Activated CD8-positive, alpha-beta T cell treated with anti-CD3 and anti-CD28 coated beads for 36 hours (primary cell): ENCODE data around the gene CX3CL1. TPM values are rescaled to one million over a fixed set of nuclear protein-coding genes. Genes with fewer than 3 reads are reported as not detected.

ENCODE experiments used
- ATAC-seq: fragments of 200-7000 bp; cut with Tn5 transposase; one replicate; pipeline ENCODE4 v1.10.0; 2021; ENCODE audit warnings: mild to moderate bottlenecking, moderate library complexity
- CTCF ChIA-PET: fragments of 350-600 bp; sonication (Branson Sonifier 250); formaldehyde crosslinking; loops from one replicate; lab custom pipeline; 2021; ENCODE audit warnings: antibody characterized with exemption; lab: Charles Lee
- POLR2A ChIA-PET: fragments of 350-600 bp; sonication (Branson Sonifier 250); formaldehyde crosslinking; loops from one replicate; lab custom pipeline; 2021; ENCODE audit warnings: antibody characterized with exemption; lab: Charles Lee
- DNase-seq: peaks from one replicate; pipeline ENCODE4 v3.0.0-alpha.2; 2020
- H3K27ac Mint-ChIP-seq: one replicate; pipeline ENCODE4 v1.8.0; 2021; ENCODE audit warnings: mild to moderate bottlenecking, mixed read lengths
- H3K27me3 Mint-ChIP-seq: one replicate; pipeline ENCODE4 v1.8.0; 2021; ENCODE audit warnings: mixed read lengths
- H3K36me3 Mint-ChIP-seq: one replicate; pipeline ENCODE4 v1.8.0; 2021; ENCODE audit warnings: low read depth, mixed read lengths
- H3K4me1 Mint-ChIP-seq: one replicate; pipeline ENCODE4 v1.8.0; 2021; ENCODE audit warnings: low read depth, mixed read lengths
- H3K4me3 Mint-ChIP-seq: one replicate; pipeline ENCODE4 v1.8.0; 2021; ENCODE audit warnings: mild to moderate bottlenecking, moderate library complexity, mixed read lengths
- H3K9me3 Mint-ChIP-seq: one replicate; pipeline ENCODE4 v1.8.0; 2021; ENCODE audit warnings: mixed read lengths
- intact Hi-C: fragments of 100-400 bp; cut with micrococcal nuclease; formaldehyde crosslinking; loops from one replicate; pipeline ENCODE4 v1.10.0; 2022
- total RNA-seq, 2 experiments: library from RNA; stranded (reverse); gene quantifications; one replicate each; pipeline ENCODE4 v1.2.3, GENCODE V29; 2021
- TF ChIP-seq, protein P1 (sequence below): fragments of 200-600 bp; IDR thresholded peaks from one replicate; pipeline ENCODE4 v1.8.0; 2022; ENCODE audit warnings: antibody characterized with exemption, mild to moderate bottlenecking

CX3CL1 gene
- total RNA-seq, 2 experiments from 2014 or later: 0.09 TPM; not detected in 1

DNA sequence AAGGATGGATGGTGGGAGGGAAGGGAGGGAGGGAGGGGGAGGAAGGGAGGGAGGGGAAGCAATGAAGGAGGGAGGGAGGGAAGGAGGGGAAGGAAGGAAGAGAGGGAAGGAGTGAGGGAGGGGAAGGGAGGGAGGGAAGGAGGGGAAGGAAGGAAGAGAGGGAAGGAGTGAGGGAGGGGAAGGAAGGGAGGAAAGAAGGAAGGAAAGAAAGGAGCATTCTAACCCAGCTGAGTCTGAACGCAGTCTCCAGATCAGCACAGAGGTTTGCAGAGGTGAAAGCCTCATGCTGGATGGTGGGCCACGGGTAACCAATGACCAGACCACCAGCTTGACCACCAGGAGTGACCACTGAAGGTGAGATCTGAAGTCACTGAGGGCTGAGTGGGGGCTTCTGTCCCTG, 50.9 kb downstream of the CX3CL1 start:
- intact Hi-C loops: no loop called here
- H3K4me1 Mint-ChIP-seq: peaks cover 13% of the 10 kb centered on the region
- no peaks in the 10 kb centered on the region for H3K27me3 Mint-ChIP-seq
- TF ChIP-seq, protein P1, sequence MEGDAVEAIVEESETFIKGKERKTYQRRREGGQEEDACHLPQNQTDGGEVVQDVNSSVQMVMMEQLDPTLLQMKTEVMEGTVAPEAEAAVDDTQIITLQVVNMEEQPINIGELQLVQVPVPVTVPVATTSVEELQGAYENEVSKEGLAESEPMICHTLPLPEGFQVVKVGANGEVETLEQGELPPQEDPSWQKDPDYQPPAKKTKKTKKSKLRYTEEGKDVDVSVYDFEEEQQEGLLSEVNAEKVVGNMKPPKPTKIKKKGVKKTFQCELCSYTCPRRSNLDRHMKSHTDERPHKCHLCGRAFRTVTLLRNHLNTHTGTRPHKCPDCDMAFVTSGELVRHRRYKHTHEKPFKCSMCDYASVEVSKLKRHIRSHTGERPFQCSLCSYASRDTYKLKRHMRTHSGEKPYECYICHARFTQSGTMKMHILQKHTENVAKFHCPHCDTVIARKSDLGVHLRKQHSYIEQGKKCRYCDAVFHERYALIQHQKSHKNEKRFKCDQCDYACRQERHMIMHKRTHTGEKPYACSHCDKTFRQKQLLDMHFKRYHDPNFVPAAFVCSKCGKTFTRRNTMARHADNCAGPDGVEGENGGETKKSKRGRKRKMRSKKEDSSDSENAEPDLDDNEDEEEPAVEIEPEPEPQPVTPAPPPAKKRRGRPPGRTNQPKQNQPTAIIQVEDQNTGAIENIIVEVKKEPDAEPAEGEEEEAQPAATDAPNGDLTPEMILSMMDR: no peak
- DNase-seq: no peak
- no peak overlapping the region for H3K27ac Mint-ChIP-seq
- no peak overlapping the region for H3K4me3 Mint-ChIP-seq
- POLR2A ChIA-PET: interaction anchor here (0.6 to 1.2 kb wide), 2 partner anchors 10 to 276 kb away, joined by 3 read pairs; no protein-coding TSS in a partner anchor
- ATAC-seq: no peak
- CTCF ChIA-PET: interaction anchor here (1.6 to 8.2 kb wide), 2 partner anchors 8 to 18 kb away, joined by 3 to 81 read pairs; no protein-coding TSS in a partner anchor
- H3K9me3 Mint-ChIP-seq: no peaks in the 10 kb centered on the region
- peaks cover 9% of the 10 kb centered on the region for H3K36me3 Mint-ChIP-seq

GRCh38 chr16:57424583-57424982, 52.3 kb downstream of the CX3CL1 start:
- Mint-ChIP-seq H3K9me3 (no peaks in the 10 kb centered on the region), H3K4me3 (no peak overlapping the region), H3K36me3 (peaks cover 19% of the 10 kb centered on the region), H3K27me3 (no peaks in the 10 kb centered on the region), H3K27ac (no peak overlapping the region), H3K4me1 (peaks cover 8% of the 10 kb centered on the region)
- intact Hi-C loops: no loop called here
- TF ChIP-seq, protein P1: no peak
- no peak for ATAC-seq
- ChIA-PET CTCF (interaction anchor here (0.5 to 3.0 kb wide), 4 partner anchors 7 to 124 kb away, joined by 3 to 16 read pairs (median 4); no protein-coding TSS in a partner anchor), POLR2A (interaction anchor here (1.5 kb wide), 1 partner anchor 17 kb away, joined by 5 read pairs; no protein-coding TSS in a partner anchor)
- DNase-seq: no peak

- intact Hi-C loops: no loop called here
- Mint-ChIP-seq H3K36me3 (peaks cover 34% of the 10 kb centered on the region), H3K4me1 (peaks cover 6% of the 10 kb centered on the region), H3K4me3 (no peak overlapping the region), H3K27ac (no peak overlapping the region), H3K9me3 (no peaks in the 10 kb centered on the region), H3K27me3 (no peaks in the 10 kb centered on the region)
- ChIA-PET POLR2A (interaction anchor here (1.8 kb wide), 1 partner anchor 97 kb away, joined by 5 read pairs; no protein-coding TSS in a partner anchor), CTCF (interaction anchor here (1.0 to 3.0 kb wide), 4 partner anchors 7 to 125 kb away, joined by 3 to 16 read pairs (median 4); no protein-coding TSS in a partner anchor)
- TF ChIP-seq, protein P1: no peak
- ATAC-seq (no peak), DNase-seq (no peak)
These were observed 54.1 kb downstream of the CX3CL1 start for GRCh38 chr16:57426356-57426755.

DNA sequence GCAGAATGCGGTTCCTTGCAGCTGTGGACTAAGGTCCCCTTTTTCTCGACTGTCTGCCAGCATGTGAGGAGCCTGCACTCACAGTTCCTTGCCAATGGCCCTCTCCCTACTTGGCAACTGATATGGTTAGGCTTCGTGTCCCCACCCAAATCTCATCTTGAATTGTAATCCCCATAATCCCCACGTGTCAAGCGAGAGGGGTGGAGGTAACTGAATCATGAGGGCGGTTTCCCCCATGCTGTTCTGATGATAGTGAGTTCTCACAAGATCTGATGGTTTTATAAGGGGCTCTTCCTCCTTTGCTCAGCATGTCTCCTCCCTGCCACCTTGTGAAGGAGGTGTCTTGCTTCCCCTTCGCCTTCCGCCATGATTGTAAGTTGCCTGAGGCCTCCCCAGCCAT, 55.0 kb downstream of the CX3CL1 start:
- H3K27ac Mint-ChIP-seq: peak overlapping the region; percentile 17
- peaks cover 38% of the 10 kb centered on the region for H3K36me3 Mint-ChIP-seq
- ChIA-PET CTCF (interaction anchor here (1.0 to 3.0 kb wide), 4 partner anchors 8 to 126 kb away, joined by 3 to 16 read pairs (median 4); no protein-coding TSS in a partner anchor), POLR2A (no interaction called here)
- intact Hi-C loops: no loop called here
- no peak overlapping the region for H3K4me3 Mint-ChIP-seq
- no peaks in the 10 kb centered on the region for H3K27me3 Mint-ChIP-seq
- no peaks in the 10 kb centered on the region for H3K9me3 Mint-ChIP-seq
- TF ChIP-seq, protein P1: no peak
- ATAC-seq (no peak), DNase-seq (no peak)
- H3K4me1 Mint-ChIP-seq: peaks cover 3% of the 10 kb centered on the region

- H3K9me3 Mint-ChIP-seq: no peaks in the 10 kb centered on the region
- peaks cover 6% of the 10 kb centered on the region for H3K4me1 Mint-ChIP-seq
- H3K27me3 Mint-ChIP-seq: no peaks in the 10 kb centered on the region
- no peak overlapping the region for H3K27ac Mint-ChIP-seq
- no peak overlapping the region for H3K4me3 Mint-ChIP-seq
- DNase-seq (no peak), ATAC-seq (no peak)
- POLR2A ChIA-PET: no interaction called here
- intact Hi-C loops: no loop called here
- peaks cover 43% of the 10 kb centered on the region for H3K36me3 Mint-ChIP-seq
- TF ChIP-seq, protein P1: no peak
- CTCF ChIA-PET: no interaction called here
These were observed 55.5 kb downstream of the CX3CL1 start for GRCh38 chr16:57427824-57428223.
